Gastrocnemius medialis (tissue), 4 donors: ENCODE results near the gene HTRA3. TPM values are rescaled to one million over a fixed set of nuclear protein-coding genes. Genes with fewer than 3 reads are reported as not detected.
"Not testable (repeated sequence)": the region's sequence is repeated elsewhere in the genome, so short reads cannot be mapped to it uniquely, and the experiment has no call there.

ENCODE experiments used
- ATAC-seq, 2 donors: fragments of 150-250 bp; one replicate each; pipeline ENCODE4 v1.9.1; 2016
- DNase-seq, 2 donors: peaks; one replicate each; pipeline ENCODE4 v3.0.0-alpha.2; 2019
- H3K27ac ChIP-seq, 4 donors: fragments of 200-600 bp; sonication (generic); 1 replicate in 1 of 4; 2 replicates in 3 of 4; pipeline ENCODE4 v1.5.1; 2016 to 2018; ENCODE audit warnings: mild to moderate bottlenecking in 2 of 4, moderate library complexity in 1 of 4
- H3K27me3 ChIP-seq, 3 donors: fragments of 200-600 bp; sonication (generic) in 2 of 3; 1 replicate in 1 of 3; 2 replicates in 2 of 3; pipeline versions ENCODE4 v1.5.1 to v1.6.0; 2016 to 2019; ENCODE audit warnings: mild to moderate bottlenecking in 1 of 3, moderate library complexity in 1 of 3
- H3K36me3 ChIP-seq, 2 donors: fragments of 200-600 bp; sonication (generic) in 1 of 2; one replicate each; pipeline ENCODE4 v1.5.1; 2017 to 2018
- H3K4me1 ChIP-seq, 2 donors: fragments of 200-600 bp; sonication (generic) in 1 of 2; one replicate each; pipeline ENCODE4 v1.5.1; 2016 to 2017; ENCODE audit warnings: mild to moderate bottlenecking in 2 of 2
- H3K4me3 ChIP-seq, 4 donors: fragments of 200-600 bp; sonication (generic) in 3 of 4; 1 replicate in 1 of 4; 2 replicates in 3 of 4; pipeline ENCODE4 v1.5.1; 2016 to 2019; ENCODE audit warnings: mild to moderate bottlenecking in 2 of 4
- H3K9me3 ChIP-seq, 3 donors: fragments of 200-600 bp; sonication (generic) in 2 of 3; 1 replicate in 1 of 3; 2 replicates in 2 of 3; pipeline ENCODE4 v1.5.1; 2016 to 2019
- POLR2A ChIP-seq, 2 donors: fragments of 450-650 bp; IDR thresholded peaks; one replicate each; pipeline ENCODE4 v1.6.1; 2017; ENCODE audit warnings: antibody characterized with exemption in 2 of 2, mild to moderate bottlenecking in 2 of 2, moderate library complexity in 2 of 2
- in situ Hi-C, 4 donors: fragments of 200-750 bp; cut with MboI; loops; one replicate each; pipeline versions ENCODE4 v1.15.0 to v1.8.0; 2017; ENCODE audit warnings: low sequenced_read_pairs in 4 of 4
- intact Hi-C: fragments of 100-400 bp; cut with DNase I; formaldehyde crosslinking; loops from one replicate; pipeline ENCODE4 v1.15.1; 2023; ENCODE audit warnings: low total_unique reads
- total RNA-seq, 4 donors: library from RNA; depleted of rRNA; stranded (reverse); fragments of >200 nt; gene quantifications; one replicate each; pipeline versions ENCODE4 v1.1.0 to v1.2.3, GENCODE V29; 2016
- TF ChIP-seq, protein P1 (sequence below), 5 experiments: fragments of 450-650 bp in 3 of 5; fragments of 200-600 bp in 2 of 5; sonication (generic) in 2 of 5; IDR thresholded peaks in 4 of 5; conservative IDR thresholded peaks in 1 of 5; 1 replicate in 4 of 5; 2 replicates in 1 of 5; pipeline ENCODE4 v1.5.1; 2016 to 2019; ENCODE audit warnings: antibody characterized with exemption in 5 of 5, mild to moderate bottlenecking in 3 of 5, moderate library complexity in 3 of 5

Gene HTRA3
- total RNA-seq, 4 donors from 2014 or later = 8.4 to 22.2 (median 16.0) TPM

DNA sequence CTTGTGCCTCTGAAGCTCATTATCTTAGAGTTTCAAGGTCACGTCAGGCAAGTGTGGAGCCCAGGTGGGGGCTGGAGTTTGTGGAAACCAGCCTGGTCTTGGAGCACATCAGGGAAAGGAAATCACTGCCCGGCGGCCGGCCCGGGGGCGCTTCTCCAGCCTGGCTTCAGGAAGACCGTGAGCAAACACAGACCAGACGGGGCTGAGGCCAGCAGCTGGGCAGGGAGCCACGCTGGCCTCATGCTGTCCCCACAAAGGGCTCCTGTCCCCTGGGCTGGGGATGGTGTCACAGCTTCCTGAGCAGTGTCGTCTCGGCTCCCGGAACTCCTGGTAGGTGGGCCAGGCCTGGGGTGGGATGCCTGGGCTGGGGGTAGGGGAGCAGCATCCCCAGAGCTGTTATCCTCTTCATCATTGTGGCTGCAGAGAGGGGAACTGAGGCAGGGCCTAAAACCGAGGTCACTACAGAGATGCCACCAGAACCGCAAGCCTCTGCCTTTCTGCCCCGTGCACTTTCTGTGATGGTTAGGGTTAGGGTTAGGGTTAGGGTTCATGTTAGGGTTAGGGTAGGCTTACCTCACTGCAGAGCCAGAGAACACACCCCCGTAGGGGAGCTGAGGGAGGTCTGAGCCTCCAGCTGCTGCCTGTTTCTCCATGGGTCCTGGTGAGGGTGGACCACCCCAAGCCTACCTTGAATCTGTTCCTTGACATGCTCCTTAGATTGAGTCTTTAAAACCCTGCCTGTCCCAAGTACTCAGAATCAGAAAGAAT lies 77.5 kb downstream of the HTRA3 start:
- no peak for ATAC-seq
- H3K4me3 ChIP-seq = no peak overlapping the region
- DNase-seq = no peak
- H3K4me1 ChIP-seq = peaks cover 6 to 12% of the 10 kb centered on the region in 2 donors
- TF ChIP-seq, protein P1, sequence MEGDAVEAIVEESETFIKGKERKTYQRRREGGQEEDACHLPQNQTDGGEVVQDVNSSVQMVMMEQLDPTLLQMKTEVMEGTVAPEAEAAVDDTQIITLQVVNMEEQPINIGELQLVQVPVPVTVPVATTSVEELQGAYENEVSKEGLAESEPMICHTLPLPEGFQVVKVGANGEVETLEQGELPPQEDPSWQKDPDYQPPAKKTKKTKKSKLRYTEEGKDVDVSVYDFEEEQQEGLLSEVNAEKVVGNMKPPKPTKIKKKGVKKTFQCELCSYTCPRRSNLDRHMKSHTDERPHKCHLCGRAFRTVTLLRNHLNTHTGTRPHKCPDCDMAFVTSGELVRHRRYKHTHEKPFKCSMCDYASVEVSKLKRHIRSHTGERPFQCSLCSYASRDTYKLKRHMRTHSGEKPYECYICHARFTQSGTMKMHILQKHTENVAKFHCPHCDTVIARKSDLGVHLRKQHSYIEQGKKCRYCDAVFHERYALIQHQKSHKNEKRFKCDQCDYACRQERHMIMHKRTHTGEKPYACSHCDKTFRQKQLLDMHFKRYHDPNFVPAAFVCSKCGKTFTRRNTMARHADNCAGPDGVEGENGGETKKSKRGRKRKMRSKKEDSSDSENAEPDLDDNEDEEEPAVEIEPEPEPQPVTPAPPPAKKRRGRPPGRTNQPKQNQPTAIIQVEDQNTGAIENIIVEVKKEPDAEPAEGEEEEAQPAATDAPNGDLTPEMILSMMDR (IDR thresholded peaks at IDR 0.05 in 4 of 5, conservative IDR thresholded peaks at IDR 0.05 in 1 of 5) = no peak
- TF ChIP-seq POLR2A (IDR thresholded peaks at IDR 0.05) = no peak
- no peaks in the 10 kb centered on the region for H3K36me3 ChIP-seq
- no peaks in the 10 kb centered on the region for H3K27me3 ChIP-seq
- H3K9me3 ChIP-seq = no peaks in the 10 kb centered on the region
- in situ Hi-C loops = no loop called here
- no peak overlapping the region for H3K27ac ChIP-seq
- intact Hi-C loops = no loop called here

DNA sequence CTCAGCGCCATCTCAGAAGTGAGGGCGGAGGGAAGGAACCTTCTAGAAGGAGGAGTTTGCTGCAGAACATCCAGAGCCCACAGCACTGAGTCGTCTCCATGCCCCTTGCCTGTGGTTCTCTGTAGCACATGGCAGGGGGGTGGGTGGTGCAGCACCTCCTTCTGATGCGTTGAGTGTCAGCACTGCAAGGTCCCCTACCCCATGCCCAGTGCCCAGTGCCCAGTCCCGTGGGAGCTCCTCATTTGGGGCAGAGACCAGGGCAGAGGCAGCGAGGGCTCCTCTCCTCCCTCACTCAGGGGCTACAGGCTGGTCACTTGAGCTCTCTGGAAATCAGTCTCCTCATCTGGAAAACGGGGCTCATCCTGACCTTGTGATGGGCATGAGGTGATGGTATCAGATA lies 78.1 kb downstream of the HTRA3 start:
- Histone ChIP-seq H3K4me3 (no peak overlapping the region), H3K27ac (no peak overlapping the region), H3K36me3 (no peaks in the 10 kb centered on the region), H3K9me3 (no peaks in the 10 kb centered on the region), H3K4me1 (peaks cover 12 to 15% of the 10 kb centered on the region in 2 donors), H3K27me3 (no peaks in the 10 kb centered on the region)
- intact Hi-C loops = no loop called here
- TF ChIP-seq POLR2A (IDR thresholded peaks at IDR 0.05) = no peak
- TF ChIP-seq, protein P1 (IDR thresholded peaks at IDR 0.05 in 4 of 5, conservative IDR thresholded peaks at IDR 0.05 in 1 of 5) = no peak
- DNase-seq (no peak), ATAC-seq (no peak)
- in situ Hi-C loops = no loop called here

DNA sequence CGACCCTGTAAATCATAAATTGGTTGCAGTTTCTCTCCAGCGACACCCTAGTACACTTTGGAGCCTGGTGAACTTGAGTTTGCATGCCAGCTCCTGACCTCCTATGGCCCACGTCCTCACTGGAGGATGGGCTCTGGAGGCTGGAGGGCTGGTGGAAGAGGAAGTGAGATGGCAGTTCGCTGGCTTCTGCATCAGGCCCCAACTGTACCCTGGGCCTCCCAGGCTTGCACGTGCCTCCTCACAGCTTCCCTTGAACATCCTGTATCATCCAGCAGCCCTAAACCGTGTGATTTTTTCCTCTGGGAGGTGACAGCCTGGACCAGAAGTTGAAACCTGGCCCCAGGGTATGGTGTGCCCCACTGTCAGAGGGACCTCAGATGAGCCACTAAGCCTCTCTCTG lies 78.5 kb downstream of the HTRA3 start:
- intact Hi-C loops (no loop called here), in situ Hi-C loops (no loop called here)
- no peaks in the 10 kb centered on the region for H3K36me3 ChIP-seq
- H3K4me1 ChIP-seq = peaks cover 13 to 18% of the 10 kb centered on the region in 2 donors
- H3K27me3 ChIP-seq = no peaks in the 10 kb centered on the region
- no peak overlapping the region for H3K4me3 ChIP-seq
- TF ChIP-seq, protein P1 (IDR thresholded peaks at IDR 0.05 in 4 of 5, conservative IDR thresholded peaks at IDR 0.05 in 1 of 5) = no peak
- TF ChIP-seq POLR2A (IDR thresholded peaks at IDR 0.05) = no peak
- H3K9me3 ChIP-seq = no peaks in the 10 kb centered on the region
- no peak overlapping the region for H3K27ac ChIP-seq
- DNase-seq (no peak), ATAC-seq (no peak)

DNA sequence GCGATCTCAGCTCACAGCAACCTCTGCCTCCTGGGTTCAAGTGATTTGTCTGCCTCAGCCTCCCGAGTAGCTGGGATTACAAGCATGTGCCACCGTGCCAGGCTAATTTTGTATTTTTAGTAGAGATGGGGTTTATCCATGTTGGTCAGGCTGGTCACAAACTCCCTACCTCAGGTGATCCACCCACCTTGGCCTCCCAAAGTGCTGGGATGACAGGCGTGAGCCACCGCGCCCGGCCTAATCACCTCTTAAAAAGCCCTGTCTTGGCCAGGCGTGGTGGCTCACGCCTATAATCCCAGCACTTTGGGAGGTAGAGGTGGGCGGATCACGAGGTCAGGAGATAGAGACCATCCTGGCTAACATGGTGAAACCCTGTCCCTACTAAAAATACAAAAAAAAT lies 79.7 kb downstream of the HTRA3 start:
- ATAC-seq, H3K36me3 ChIP-seq, H3K4me3 ChIP-seq, in situ Hi-C loops, DNase-seq, H3K27me3 ChIP-seq, H3K27ac ChIP-seq, H3K9me3 ChIP-seq, intact Hi-C loops: not testable (repeated sequence)
- peaks cover 13 to 18% of the 10 kb centered on the region in 2 donors for H3K4me1 ChIP-seq

DNA sequence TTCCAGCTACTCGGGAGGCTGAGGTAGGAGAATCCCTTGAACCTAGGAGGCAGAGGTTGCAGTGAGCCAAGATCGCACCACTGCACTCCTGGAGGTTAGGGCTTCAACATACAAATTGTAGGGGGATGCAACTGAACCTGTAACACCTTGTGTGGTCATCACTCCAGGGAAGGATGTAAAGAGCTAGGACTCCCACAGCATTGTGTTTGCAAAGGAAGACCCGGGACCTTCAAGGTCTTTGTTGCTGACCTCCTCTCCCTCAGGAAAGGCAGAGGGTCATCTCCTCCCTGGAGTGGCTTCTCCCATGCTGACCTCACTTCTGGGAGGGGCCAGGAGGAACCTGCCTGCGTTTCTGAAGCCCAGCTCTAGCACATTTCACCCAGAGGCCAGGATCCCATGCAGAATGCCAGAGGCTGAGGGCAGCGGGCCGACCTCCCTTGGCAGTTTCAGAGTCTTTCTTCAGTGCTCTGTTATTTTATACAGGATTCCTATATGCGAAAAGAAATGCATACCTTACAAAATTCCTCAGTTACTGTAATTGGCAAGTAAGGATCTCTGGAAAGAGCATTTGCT lies 80.2 kb downstream of the HTRA3 start:
- intact Hi-C loops (no loop called here), in situ Hi-C loops (no loop called here)
- Histone ChIP-seq H3K9me3 (no peaks in the 10 kb centered on the region), H3K27me3 (no peaks in the 10 kb centered on the region), H3K4me3 (no peak overlapping the region), H3K4me1 (peaks cover 13 to 18% of the 10 kb centered on the region in 2 donors), H3K27ac (no peak overlapping the region), H3K36me3 (no peaks in the 10 kb centered on the region)
- ATAC-seq (no peak), DNase-seq (no peak)
- TF ChIP-seq POLR2A (IDR thresholded peaks at IDR 0.05) = no peak
- TF ChIP-seq, protein P1 (IDR thresholded peaks at IDR 0.05 in 4 of 5, conservative IDR thresholded peaks at IDR 0.05 in 1 of 5) = no peak
